Measurements from ENCODE around the gene TUT1.
"Not testable (repeated sequence)": the region's sequence is repeated elsewhere in the genome, so short reads cannot be mapped to it uniquely, and the experiment has no call there.

TUT1 gene

GRCh38 chr11:62578541-62578940, 12.8 kb downstream of the TUT1 start:
- no peak for DNase-seq (ENCODE audit: low spot score)

- DNase-seq (ENCODE audit: low spot score) = no peak
Measured at GRCh38 chr11:62577046-62577714, 14.1 kb downstream of the TUT1 start.

- DNase-seq (ENCODE audit: low spot score) = no peak
Measured at GRCh38 chr11:62575837-62576236, 15.5 kb downstream of the TUT1 start.

GRCh38 chr11:62575156-62575555, 16.2 kb downstream of the TUT1 start:
- DNase-seq (ENCODE audit: low spot score) = peak; percentile 18

GRCh38 chr11:62574363-62575071, 16.8 kb downstream of the TUT1 start:
- DNase-seq (ENCODE audit: low spot score) = peak; percentile 53

- DNase-seq (ENCODE audit: low spot score) = peak; percentile 99
Measured at GRCh38 chr11:62573592-62574362, 17.5 kb downstream of the TUT1 start, which contains the start of gene EEF1G. TSS of gene EEF1G (minus strand) at chr11:62573891. CDS start at chr11:62573842, 49 bp downstream.

GRCh38 chr11:62573006-62573591, 18.2 kb downstream of the TUT1 start:
- DNase-seq (ENCODE audit: low spot score) = no peak

GRCh38 chr11:62572431-62572830, 18.9 kb downstream of the TUT1 start:
- DNase-seq (ENCODE audit: low spot score) = no peak

GRCh38 chr11:62571493-62571892, 19.8 kb downstream of the TUT1 start:
- not testable (repeated sequence) for DNase-seq (ENCODE audit: low spot score)

- not testable (repeated sequence) for DNase-seq (ENCODE audit: low spot score)
Measured at GRCh38 chr11:62570903-62571302, 20.4 kb downstream of the TUT1 start.

- no peak for DNase-seq (ENCODE audit: low spot score)
Measured at GRCh38 chr11:62569611-62570010, 21.7 kb downstream of the TUT1 start.

- no peak for DNase-seq (ENCODE audit: low spot score)
Measured at GRCh38 chr11:62567018-62567633, 24.2 kb downstream of the TUT1 start.

GRCh38 chr11:62566247-62566646, 25.1 kb downstream of the TUT1 start:
- no peak for DNase-seq (ENCODE audit: low spot score)

- DNase-seq (ENCODE audit: low spot score) = no peak
Measured at GRCh38 chr11:62565100-62565802, 26.1 kb downstream of the TUT1 start.

- DNase-seq (ENCODE audit: low spot score) = not testable (repeated sequence)
Measured at GRCh38 chr11:62561677-62562230, 29.6 kb downstream of the TUT1 start.

GRCh38 chr11:62560566-62561103, 30.7 kb downstream of the TUT1 start:
- peak; percentile 76 for DNase-seq (ENCODE audit: low spot score)

GRCh38 chr11:62559626-62560025, 31.7 kb downstream of the TUT1 start:
- not testable (repeated sequence) for DNase-seq (ENCODE audit: low spot score)

GRCh38 chr11:62559204-62559603, 32.1 kb downstream of the TUT1 start:
- DNase-seq (ENCODE audit: low spot score) = no peak

GRCh38 chr11:62558669-62559068, 32.7 kb downstream of the TUT1 start:
- no peak for DNase-seq (ENCODE audit: low spot score)

GRCh38 chr11:62556875-62557631, 34.3 kb downstream of the TUT1 start:
- DNase-seq (ENCODE audit: low spot score) = no peak
